Measurements from ENCODE around the gene PTPRT.

DNA sequence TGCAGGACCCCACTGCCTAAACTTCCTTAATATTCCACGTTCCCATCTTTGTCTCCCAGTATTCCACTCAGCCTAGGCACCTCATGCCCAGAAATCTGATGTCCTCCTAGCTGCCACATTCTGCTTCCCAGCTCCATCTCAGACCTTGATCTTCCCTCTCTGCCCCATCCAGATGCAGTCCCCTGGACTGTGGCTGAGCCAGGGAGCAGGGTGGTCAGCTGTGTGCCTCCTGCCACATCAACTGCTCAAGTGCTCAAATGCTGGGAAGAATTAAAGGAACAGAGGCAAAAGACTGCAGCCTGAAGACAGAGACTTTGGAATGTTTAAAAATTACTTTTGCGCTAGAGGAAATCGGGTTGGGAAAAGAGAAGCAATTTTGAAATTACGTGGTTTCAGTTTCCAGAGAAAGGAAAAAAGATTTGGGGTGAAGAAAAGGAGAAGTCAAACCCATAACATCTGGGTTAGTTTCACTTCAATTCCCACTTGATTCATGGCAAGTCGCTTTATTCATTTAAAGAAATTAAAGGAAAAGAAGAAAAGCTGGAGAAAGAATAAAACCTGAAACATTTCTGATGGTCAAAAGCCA, 704.8 kb downstream of the PTPRT start:
- TF ChIP-seq, protein P1, sequence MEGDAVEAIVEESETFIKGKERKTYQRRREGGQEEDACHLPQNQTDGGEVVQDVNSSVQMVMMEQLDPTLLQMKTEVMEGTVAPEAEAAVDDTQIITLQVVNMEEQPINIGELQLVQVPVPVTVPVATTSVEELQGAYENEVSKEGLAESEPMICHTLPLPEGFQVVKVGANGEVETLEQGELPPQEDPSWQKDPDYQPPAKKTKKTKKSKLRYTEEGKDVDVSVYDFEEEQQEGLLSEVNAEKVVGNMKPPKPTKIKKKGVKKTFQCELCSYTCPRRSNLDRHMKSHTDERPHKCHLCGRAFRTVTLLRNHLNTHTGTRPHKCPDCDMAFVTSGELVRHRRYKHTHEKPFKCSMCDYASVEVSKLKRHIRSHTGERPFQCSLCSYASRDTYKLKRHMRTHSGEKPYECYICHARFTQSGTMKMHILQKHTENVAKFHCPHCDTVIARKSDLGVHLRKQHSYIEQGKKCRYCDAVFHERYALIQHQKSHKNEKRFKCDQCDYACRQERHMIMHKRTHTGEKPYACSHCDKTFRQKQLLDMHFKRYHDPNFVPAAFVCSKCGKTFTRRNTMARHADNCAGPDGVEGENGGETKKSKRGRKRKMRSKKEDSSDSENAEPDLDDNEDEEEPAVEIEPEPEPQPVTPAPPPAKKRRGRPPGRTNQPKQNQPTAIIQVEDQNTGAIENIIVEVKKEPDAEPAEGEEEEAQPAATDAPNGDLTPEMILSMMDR (IDR thresholded peaks at IDR 0.05), result no peak
- no peak for TF ChIP-seq POLR2A (IDR thresholded peaks at IDR 0.05)

Data from Peyer's patch (tissue), 4 donors.